GM19452 (cell line): ENCODE data around the gene ETNK2.

Experiments
- ATAC-seq: cut with Tn5 transposase; IDR thresholded peaks from one replicate; pipeline ENCODE4 v1.9.1; 2021; ENCODE audit not compliant: unreplicated experiment

Gene ETNK2

GRCh38 chr1:204149635-204150565, 1.9 kb downstream of the ETNK2 start:
- no peak for ATAC-seq

GRCh38 chr1:204149107-204149506, 2.7 kb downstream of the ETNK2 start:
- ATAC-seq: no peak

- ATAC-seq: no peak
Measured at GRCh38 chr1:204147406-204148383, 4.1 kb downstream of the ETNK2 start.

GRCh38 chr1:204146965-204147364, 4.9 kb downstream of the ETNK2 start:
- no peak for ATAC-seq

GRCh38 chr1:204146309-204146708, 5.5 kb downstream of the ETNK2 start:
- no peak for ATAC-seq

- no peak for ATAC-seq
Measured at GRCh38 chr1:204145033-204145504, 6.8 kb downstream of the ETNK2 start.

GRCh38 chr1:204143276-204144041, 8.4 kb downstream of the ETNK2 start:
- ATAC-seq: no peak

- no peak for ATAC-seq
Measured at GRCh38 chr1:204142032-204142974, 9.5 kb downstream of the ETNK2 start.

- no peak for ATAC-seq
Measured at GRCh38 chr1:204141131-204141530, 10.7 kb downstream of the ETNK2 start.

- no peak for ATAC-seq
Measured at GRCh38 chr1:204139952-204140351, 11.9 kb downstream of the ETNK2 start.

GRCh38 chr1:204139088-204139487, 12.8 kb downstream of the ETNK2 start:
- no peak for ATAC-seq

GRCh38 chr1:204136814-204137213, 15.0 kb downstream of the ETNK2 start:
- ATAC-seq: no peak

- no peak for ATAC-seq
Measured at GRCh38 chr1:204134103-204134502, 17.7 kb downstream of the ETNK2 start.

- no peak for ATAC-seq
Measured at GRCh38 chr1:204132718-204133117, 19.1 kb downstream of the ETNK2 start.

GRCh38 chr1:204131978-204132377, 19.9 kb downstream of the ETNK2 start:
- ATAC-seq: no peak

- no peak for ATAC-seq
Measured at GRCh38 chr1:204130981-204131892, 20.6 kb downstream of the ETNK2 start.

- no peak for ATAC-seq
Measured at GRCh38 chr1:204130178-204130577, 21.7 kb downstream of the ETNK2 start.
